HEK293 (cell line): ENCODE results near the gene PLCD3.

Source experiments
- CTCF ChIA-PET: fragments of 350-600 bp; formaldehyde crosslinking; extraction: SDS; loops from one replicate; lab custom pipeline; 2021; ENCODE audit warnings: antibody characterized with exemption; lab: Yijun Ruan, JAX
- POLR2A ChIA-PET: fragments of 300-600 bp; formaldehyde crosslinking; extraction: SDS; loops from one replicate; lab custom pipeline; 2020; ENCODE audit warnings: antibody characterized with exemption, inconsistent platforms; lab: Yijun Ruan, JAX
- H3K27ac ChIP-seq: fragments of 200-500 bp; sonication (Bioruptor generic); 2 replicates; pipeline ENCODE4 v1.5.1; 2014; ENCODE audit warnings: low read depth, low read length, control low read depth, inconsistent platforms; ENCODE audit errors: extremely low read depth
- H3K36me3 ChIP-seq, 2 experiments: fragments of 200-500 bp in 1 of 2; sonication (Bioruptor generic) in 1 of 2; 1 replicate in 1 of 2; 2 replicates in 1 of 2; pipeline ENCODE4 v1.5.1; 2014 to 2017; ENCODE audit warnings: inconsistent platforms in 2 of 2, low read length in 2 of 2; ENCODE audit not compliant: control insufficient read depth in 2 of 2, insufficient read depth in 1 of 2
- H3K4me1 ChIP-seq: fragments of 200-500 bp; sonication (Bioruptor generic); 2 replicates; pipeline ENCODE4 v1.5.1; 2014; ENCODE audit warnings: mild to moderate bottlenecking, low read length, inconsistent platforms; ENCODE audit not compliant: control insufficient read depth, insufficient read depth
- H3K4me3 ChIP-seq: 2 replicates; pipeline ENCODE4 v1.5.1; 2011; ENCODE audit warnings: low read depth, mild to moderate bottlenecking, control low read depth, low read length, moderate library complexity
- H3K9me3 ChIP-seq: fragments of 200-500 bp; sonication (Bioruptor generic); 2 replicates; pipeline ENCODE4 v1.5.1; 2014; ENCODE audit warnings: low read depth, low read length, inconsistent platforms; ENCODE audit not compliant: control insufficient read depth, insufficient read depth
- SETDB1 ChIP-seq: IDR thresholded peaks from one replicate; pipeline ENCODE4 v1.6.1; 2017; ENCODE audit warnings: mild to moderate bottlenecking, low read length, moderate library complexity, mixed read lengths; ENCODE audit not compliant: insufficient read length
- TRIM28 ChIP-seq: IDR thresholded peaks from 2 replicates; pipeline ENCODE4 v1.6.1; 2011; ENCODE audit warnings: low read length, control low read depth, borderline replicate concordance
- YY2 ChIP-seq: fragments of 450-650 bp; formaldehyde crosslinking; IDR thresholded peaks from 2 replicates; pipeline ENCODE4 v1.5.1; 2016; ENCODE audit warnings: missing biosample characterization, missing genetic modification characterization
- ZFP41 ChIP-seq: fragments of 450-650 bp; formaldehyde crosslinking; IDR thresholded peaks from 2 replicates; pipeline ENCODE4 v1.5.1; 2016; ENCODE audit warnings: missing biosample characterization, missing genetic modification characterization, borderline replicate concordance
- ZNF138 ChIP-seq: fragments of 450-650 bp; formaldehyde crosslinking; IDR thresholded peaks from 2 replicates; pipeline ENCODE4 v1.5.1; 2016; ENCODE audit warnings: missing biosample characterization, missing genetic modification characterization, borderline replicate concordance
- ZNF169 ChIP-seq: fragments of 450-650 bp; formaldehyde crosslinking; IDR thresholded peaks from 2 replicates; pipeline ENCODE4 v1.5.1; 2016; ENCODE audit warnings: missing biosample characterization, missing genetic modification characterization
- ZNF19 ChIP-seq: fragments of 450-650 bp; formaldehyde crosslinking; IDR thresholded peaks from 2 replicates; pipeline ENCODE4; 2016; ENCODE audit warnings: missing biosample characterization, missing genetic modification characterization, low read depth
- ZNF24 ChIP-seq: fragments of 450-650 bp; formaldehyde crosslinking; IDR thresholded peaks from 2 replicates; pipeline ENCODE4 v1.5.1; 2016; ENCODE audit warnings: missing biosample characterization, missing genetic modification characterization
- ZNF37A ChIP-seq: fragments of 450-650 bp; IDR thresholded peaks from 2 replicates; pipeline ENCODE4 v1.5.1; 2018; ENCODE audit warnings: missing biosample characterization, missing genetic modification characterization
- ZNF549 ChIP-seq: fragments of 450-650 bp; IDR thresholded peaks from 2 replicates; pipeline ENCODE4 v1.5.1; 2018; ENCODE audit warnings: missing biosample characterization, missing genetic modification characterization, mild to moderate bottlenecking, inconsistent platforms, moderate library complexity
- ZNF610 ChIP-seq: fragments of 450-650 bp; formaldehyde crosslinking; IDR thresholded peaks from 2 replicates; pipeline ENCODE4 v1.5.1; 2016; ENCODE audit warnings: missing biosample characterization, missing genetic modification characterization, borderline replicate concordance
- ZNF660 ChIP-seq: fragments of 450-650 bp; IDR thresholded peaks from 2 replicates; pipeline ENCODE4 v1.5.1; 2018; ENCODE audit warnings: missing biosample characterization, mild to moderate bottlenecking, missing genetic modification characterization
- ZNF776 ChIP-seq: fragments of 450-650 bp; formaldehyde crosslinking; IDR thresholded peaks from 2 replicates; pipeline ENCODE4 v1.5.0; 2017; ENCODE audit warnings: missing biosample characterization, missing genetic modification characterization, borderline replicate concordance
- ZXDB ChIP-seq: fragments of 450-650 bp; formaldehyde crosslinking; IDR thresholded peaks from 2 replicates; pipeline ENCODE4 v1.5.1; 2016; ENCODE audit warnings: missing biosample characterization, missing genetic modification characterization
- TF ChIP-seq, protein P1 (sequence below): fragments of 450-650 bp; formaldehyde crosslinking; IDR thresholded peaks from 2 replicates; pipeline ENCODE4 v1.5.1; 2017; ENCODE audit warnings: missing biosample characterization, missing genetic modification characterization
- TF ChIP-seq, protein P2 (sequence below): fragments of 450-650 bp; formaldehyde crosslinking; IDR thresholded peaks from 2 replicates; pipeline ENCODE4 v1.5.1; 2016; ENCODE audit warnings: missing biosample characterization, missing genetic modification characterization, low read depth
- TF ChIP-seq, protein P3 (sequence below): fragments of 450-650 bp; formaldehyde crosslinking; IDR thresholded peaks from 2 replicates; pipeline ENCODE4 v1.5.1; 2016; ENCODE audit warnings: missing biosample characterization, missing genetic modification characterization
- TF ChIP-seq, protein P4 (sequence below): fragments of 450-650 bp; formaldehyde crosslinking; IDR thresholded peaks from 2 replicates; pipeline ENCODE4 v1.5.1; 2016; ENCODE audit warnings: missing biosample characterization, missing genetic modification characterization
- TF ChIP-seq, protein P5 (sequence below): fragments of 450-650 bp; formaldehyde crosslinking; IDR thresholded peaks from 2 replicates; pipeline ENCODE4 v1.5.1; 2016; ENCODE audit warnings: missing biosample characterization, missing genetic modification characterization, borderline replicate concordance
- TF ChIP-seq, protein P6 (sequence below): fragments of 450-650 bp; IDR thresholded peaks from 2 replicates; pipeline ENCODE4 v1.5.1; 2018; ENCODE audit warnings: missing biosample characterization, missing genetic modification characterization

PLCD3 gene

DNA sequence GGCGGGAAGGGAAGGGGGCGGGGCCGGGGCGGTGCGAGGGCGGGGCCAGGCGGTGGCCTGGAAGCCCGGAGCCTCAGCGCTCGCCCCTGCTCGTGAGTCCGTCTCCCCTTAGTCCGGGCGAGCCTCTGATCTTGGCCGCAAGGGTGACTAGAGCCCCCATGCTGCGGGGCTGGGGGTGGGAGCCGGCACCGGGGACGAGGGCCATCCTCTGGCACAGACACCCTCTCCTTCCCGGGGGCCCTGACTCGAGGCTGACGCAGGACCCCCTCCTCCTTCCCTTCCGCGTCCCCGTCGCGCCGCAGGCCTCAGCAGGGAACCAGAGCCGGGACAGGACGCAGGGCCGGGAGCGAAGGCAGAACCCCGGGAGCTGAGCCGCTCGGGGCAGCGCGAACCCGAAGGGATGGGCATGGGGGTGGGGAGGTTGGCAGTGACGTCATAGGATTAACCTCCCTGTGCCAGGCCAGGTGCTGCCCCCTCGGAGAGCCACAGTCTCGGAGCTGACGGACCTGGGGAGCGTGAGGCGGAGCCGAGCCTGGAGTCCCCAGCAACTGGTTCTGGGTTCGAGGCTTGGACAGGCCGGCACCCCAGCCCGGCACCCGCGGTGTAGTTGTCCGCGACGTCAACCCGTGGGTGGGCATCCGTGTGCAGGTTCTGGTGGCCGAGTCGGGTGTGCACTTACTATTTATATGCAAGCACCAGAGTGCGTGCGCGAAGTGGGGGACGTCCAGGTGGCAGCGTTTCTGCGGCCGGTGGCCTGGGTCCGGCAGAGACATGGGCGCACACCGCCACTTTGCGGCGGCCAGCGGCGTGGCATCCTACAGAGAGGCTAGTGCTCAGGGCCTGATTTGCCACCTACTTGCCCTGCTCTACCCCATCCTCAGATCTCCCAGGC is 503 bp upstream of the PLCD3 start (continued):
- TF ChIP-seq YY2 (tag by site-specific recombination) (no peak), SETDB1 (no peak), ZNF169 (tag by site-specific recombination) (no peak), ZFP41 (tag by site-specific recombination) (no peak)

DNA sequence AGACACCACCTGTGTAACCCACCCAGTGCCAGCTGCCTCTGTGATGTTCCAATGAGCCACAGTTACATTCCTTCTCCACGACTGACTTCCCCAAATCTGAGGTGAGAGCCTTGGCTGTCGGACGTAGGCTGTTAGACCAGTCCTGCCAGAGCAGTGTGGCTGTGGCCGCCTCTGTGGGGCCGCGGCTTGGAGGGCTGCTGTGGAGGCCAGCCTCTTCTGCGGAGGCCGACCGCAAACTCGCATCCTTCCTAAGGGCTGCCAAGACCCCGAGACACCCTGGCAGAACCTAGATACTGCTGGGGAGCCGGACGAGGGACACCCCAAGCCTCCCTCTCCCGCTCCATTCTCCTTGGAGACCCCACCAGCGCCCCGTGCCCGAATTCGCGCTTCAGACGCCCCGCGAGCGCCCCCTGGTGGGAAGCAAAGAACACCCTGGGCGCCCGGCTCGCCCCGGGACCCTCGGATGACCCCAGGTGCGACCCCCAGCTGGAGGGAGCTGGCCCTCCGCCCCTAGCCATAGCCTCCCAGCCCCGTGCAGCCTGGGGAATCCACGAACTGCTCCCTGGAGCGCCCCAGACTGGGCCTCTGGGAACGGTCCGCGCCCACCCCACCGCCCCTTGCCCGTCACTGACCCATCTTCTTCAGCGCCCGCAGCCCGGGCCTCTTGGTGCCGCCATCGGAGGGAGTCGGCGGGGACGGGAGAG is 547 bp downstream of the PLCD3 start:
- peaks cover 3 to 4% of the 10 kb centered on the region in 2 experiments; a peak in 1 of 3 replicates for H3K36me3 ChIP-seq
- H3K4me3 ChIP-seq: peak overlapping the region; percentile 70
- no peaks in the 10 kb centered on the region for H3K9me3 ChIP-seq
- peak overlapping the region; percentile 84 for H3K27ac ChIP-seq
- H3K4me1 ChIP-seq: peaks cover 9% of the 10 kb centered on the region
- CTCF ChIA-PET: interaction anchor here (0.6 to 10.1 kb wide), 15 partner anchors 8 to 632 kb away, joined by 3 to 209 read pairs (median 5); partner anchors contain the start of gene HEXIM1
- POLR2A ChIA-PET: interaction anchor here (2.4 kb wide), 1 partner anchor 17 kb away, joined by 20 read pairs; the partner anchor contains the start of gene HEXIM1
- TF ChIP-seq, protein P1, sequence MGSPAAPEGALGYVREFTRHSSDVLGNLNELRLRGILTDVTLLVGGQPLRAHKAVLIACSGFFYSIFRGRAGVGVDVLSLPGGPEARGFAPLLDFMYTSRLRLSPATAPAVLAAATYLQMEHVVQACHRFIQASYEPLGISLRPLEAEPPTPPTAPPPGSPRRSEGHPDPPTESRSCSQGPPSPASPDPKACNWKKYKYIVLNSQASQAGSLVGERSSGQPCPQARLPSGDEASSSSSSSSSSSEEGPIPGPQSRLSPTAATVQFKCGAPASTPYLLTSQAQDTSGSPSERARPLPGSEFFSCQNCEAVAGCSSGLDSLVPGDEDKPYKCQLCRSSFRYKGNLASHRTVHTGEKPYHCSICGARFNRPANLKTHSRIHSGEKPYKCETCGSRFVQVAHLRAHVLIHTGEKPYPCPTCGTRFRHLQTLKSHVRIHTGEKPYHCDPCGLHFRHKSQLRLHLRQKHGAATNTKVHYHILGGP: no peak
- TF ChIP-seq ZNF24 (tag by site-specific recombination) (0 out of 2 replicates have a peak, but pooled peaks have one; percentile 46), ZNF138 (tag by site-specific recombination) (no peak), ZNF776 (tag by site-specific recombination) (no peak), ZNF19 (tag by site-specific recombination) (no peak), ZNF37A (tag by site-specific recombination) (no peak), ZNF549 (tag by site-specific recombination) (no peak), ZNF660 (tag by site-specific recombination) (peak; percentile 15; the same call in 1 of the 2 replicates), ZNF610 (0 out of 2 replicates have a peak, but pooled peaks have one; percentile 34), TRIM28 (no peak), ZXDB (tag by site-specific recombination) (peak; percentile 46; the same call in 1 of the 2 replicates)
- TF ChIP-seq, protein P2, sequence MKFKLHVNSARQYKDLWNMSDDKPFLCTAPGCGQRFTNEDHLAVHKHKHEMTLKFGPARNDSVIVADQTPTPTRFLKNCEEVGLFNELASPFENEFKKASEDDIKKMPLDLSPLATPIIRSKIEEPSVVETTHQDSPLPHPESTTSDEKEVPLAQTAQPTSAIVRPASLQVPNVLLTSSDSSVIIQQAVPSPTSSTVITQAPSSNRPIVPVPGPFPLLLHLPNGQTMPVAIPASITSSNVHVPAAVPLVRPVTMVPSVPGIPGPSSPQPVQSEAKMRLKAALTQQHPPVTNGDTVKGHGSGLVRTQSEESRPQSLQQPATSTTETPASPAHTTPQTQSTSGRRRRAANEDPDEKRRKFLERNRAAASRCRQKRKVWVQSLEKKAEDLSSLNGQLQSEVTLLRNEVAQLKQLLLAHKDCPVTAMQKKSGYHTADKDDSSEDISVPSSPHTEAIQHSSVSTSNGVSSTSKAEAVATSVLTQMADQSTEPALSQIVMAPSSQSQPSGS: no peak
- TF ChIP-seq, protein P3, sequence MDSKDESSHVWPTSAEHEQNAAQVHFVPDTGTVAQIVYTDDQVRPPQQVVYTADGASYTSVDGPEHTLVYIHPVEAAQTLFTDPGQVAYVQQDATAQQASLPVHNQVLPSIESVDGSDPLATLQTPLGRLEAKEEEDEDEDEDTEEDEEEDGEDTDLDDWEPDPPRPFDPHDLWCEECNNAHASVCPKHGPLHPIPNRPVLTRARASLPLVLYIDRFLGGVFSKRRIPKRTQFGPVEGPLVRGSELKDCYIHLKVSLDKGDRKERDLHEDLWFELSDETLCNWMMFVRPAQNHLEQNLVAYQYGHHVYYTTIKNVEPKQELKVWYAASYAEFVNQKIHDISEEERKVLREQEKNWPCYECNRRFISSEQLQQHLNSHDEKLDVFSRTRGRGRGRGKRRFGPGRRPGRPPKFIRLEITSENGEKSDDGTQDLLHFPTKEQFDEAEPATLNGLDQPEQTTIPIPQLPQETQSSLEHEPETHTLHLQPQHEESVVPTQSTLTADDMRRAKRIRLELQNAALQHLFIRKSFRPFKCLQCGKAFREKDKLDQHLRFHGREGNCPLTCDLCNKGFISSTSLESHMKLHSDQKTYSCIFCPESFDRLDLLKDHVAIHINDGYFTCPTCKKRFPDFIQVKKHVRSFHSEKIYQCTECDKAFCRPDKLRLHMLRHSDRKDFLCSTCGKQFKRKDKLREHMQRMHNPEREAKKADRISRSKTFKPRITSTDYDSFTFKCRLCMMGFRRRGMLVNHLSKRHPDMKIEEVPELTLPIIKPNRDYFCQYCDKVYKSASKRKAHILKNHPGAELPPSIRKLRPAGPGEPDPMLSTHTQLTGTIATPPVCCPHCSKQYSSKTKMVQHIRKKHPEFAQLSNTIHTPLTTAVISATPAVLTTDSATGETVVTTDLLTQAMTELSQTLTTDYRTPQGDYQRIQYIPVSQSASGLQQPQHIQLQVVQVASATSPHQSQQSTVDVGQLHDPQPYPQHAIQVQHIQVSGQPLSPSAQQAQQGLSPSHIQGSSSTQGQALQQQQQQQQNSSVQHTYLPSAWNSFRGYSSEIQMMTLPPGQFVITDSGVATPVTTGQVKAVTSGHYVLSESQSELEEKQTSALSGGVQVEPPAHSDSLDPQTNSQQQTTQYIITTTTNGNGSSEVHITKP (tag by site-specific recombination): no peak
- TF ChIP-seq, protein P4, sequence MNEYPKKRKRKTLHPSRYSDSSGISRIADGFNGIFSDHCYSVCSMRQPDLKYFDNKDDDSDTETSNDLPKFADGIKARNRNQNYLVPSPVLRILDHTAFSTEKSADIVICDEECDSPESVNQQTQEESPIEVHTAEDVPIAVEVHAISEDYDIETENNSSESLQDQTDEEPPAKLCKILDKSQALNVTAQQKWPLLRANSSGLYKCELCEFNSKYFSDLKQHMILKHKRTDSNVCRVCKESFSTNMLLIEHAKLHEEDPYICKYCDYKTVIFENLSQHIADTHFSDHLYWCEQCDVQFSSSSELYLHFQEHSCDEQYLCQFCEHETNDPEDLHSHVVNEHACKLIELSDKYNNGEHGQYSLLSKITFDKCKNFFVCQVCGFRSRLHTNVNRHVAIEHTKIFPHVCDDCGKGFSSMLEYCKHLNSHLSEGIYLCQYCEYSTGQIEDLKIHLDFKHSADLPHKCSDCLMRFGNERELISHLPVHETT (tag by site-specific recombination): peak; percentile 77
- TF ChIP-seq, protein P5, sequence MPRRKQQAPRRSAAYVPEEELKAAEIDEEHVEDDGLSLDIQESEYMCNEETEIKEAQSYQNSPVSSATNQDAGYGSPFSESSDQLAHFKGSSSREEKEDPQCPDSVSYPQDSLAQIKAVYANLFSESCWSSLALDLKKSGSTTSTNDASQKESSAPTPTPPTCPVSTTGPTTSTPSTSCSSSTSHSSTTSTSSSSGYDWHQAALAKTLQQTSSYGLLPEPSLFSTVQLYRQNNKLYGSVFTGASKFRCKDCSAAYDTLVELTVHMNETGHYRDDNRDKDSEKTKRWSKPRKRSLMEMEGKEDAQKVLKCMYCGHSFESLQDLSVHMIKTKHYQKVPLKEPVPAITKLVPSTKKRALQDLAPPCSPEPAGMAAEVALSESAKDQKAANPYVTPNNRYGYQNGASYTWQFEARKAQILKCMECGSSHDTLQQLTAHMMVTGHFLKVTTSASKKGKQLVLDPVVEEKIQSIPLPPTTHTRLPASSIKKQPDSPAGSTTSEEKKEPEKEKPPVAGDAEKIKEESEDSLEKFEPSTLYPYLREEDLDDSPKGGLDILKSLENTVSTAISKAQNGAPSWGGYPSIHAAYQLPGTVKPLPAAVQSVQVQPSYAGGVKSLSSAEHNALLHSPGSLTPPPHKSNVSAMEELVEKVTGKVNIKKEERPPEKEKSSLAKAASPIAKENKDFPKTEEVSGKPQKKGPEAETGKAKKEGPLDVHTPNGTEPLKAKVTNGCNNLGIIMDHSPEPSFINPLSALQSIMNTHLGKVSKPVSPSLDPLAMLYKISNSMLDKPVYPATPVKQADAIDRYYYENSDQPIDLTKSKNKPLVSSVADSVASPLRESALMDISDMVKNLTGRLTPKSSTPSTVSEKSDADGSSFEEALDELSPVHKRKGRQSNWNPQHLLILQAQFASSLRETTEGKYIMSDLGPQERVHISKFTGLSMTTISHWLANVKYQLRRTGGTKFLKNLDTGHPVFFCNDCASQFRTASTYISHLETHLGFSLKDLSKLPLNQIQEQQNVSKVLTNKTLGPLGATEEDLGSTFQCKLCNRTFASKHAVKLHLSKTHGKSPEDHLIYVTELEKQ (tag by site-specific recombination): no peak
- TF ChIP-seq, protein P6, sequence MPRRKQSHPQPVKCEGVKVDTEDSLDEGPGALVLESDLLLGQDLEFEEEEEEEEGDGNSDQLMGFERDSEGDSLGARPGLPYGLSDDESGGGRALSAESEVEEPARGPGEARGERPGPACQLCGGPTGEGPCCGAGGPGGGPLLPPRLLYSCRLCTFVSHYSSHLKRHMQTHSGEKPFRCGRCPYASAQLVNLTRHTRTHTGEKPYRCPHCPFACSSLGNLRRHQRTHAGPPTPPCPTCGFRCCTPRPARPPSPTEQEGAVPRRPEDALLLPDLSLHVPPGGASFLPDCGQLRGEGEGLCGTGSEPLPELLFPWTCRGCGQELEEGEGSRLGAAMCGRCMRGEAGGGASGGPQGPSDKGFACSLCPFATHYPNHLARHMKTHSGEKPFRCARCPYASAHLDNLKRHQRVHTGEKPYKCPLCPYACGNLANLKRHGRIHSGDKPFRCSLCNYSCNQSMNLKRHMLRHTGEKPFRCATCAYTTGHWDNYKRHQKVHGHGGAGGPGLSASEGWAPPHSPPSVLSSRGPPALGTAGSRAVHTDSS (tag by site-specific recombination): no peak
